ENCODE measurements around the gene ZNF141. TPM values are rescaled to one million over a fixed set of nuclear protein-coding genes. Genes with fewer than 3 reads are reported as not detected.

ZNF141 gene
- polyA plus RNA-seq, 1 donor from 2014 or later, result 19.0 TPM

DNA sequence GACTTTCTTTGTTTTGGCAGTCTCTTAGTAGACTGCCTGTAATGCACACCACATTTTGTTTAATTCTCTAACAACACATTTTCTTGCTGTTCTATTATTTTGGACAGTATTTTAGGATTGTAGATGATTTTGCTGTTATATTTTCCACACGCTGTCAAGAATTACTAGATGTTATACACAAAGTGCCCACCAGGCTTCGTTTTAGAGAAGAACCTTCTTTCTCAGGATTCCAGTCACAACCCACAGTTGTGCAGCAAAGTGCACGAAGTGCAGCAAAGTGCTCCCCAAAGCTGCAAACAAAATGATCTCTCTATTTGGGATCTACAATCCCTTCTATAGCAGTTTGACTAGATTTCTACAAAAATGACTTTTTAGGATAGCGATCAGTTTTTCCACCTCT lies 2.4 kb downstream of the ZNF141 start:
- Histone ChIP-seq H3K9me3 (ENCODE audit: low read length) (no peaks in the 10 kb centered on the region), H3K9me2 (ENCODE audit: insufficient read depth, low read length) (no peaks in the 10 kb centered on the region), H4K20me1 (ENCODE audit: insufficient read depth) (no peaks in the 10 kb centered on the region), H3K9ac (ENCODE audit: low read length) (no peak overlapping the region), H3K4me2 (ENCODE audit: low read length) (no peak overlapping the region), H3F3A (ENCODE audit: insufficient read depth, low read length, poor library complexity, severe bottlenecking) (no peaks in the 10 kb centered on the region), H3K27me3 (ENCODE audit: insufficient read depth, low read depth, low read length) (no peaks in the 10 kb centered on the region), H3K27ac (ENCODE audit: low read length) (no peak overlapping the region), H2AFZ (ENCODE audit: low read depth, low read length) (no peak overlapping the region), H3K4me3 (ENCODE audit: low read length) (peak overlapping the region; percentile 95), H3K79me2 (replicated peaks; ENCODE audit: insufficient read depth, low read length) (peaks cover 45% of the 10 kb centered on the region), H3K36me3 (ENCODE audit: insufficient read depth, low read length) (peaks cover 4% of the 10 kb centered on the region)
- no peak for TF ChIP-seq TAF1 (IDR thresholded peaks at IDR 0.05; ENCODE audit: low read depth)
- no peak for TF ChIP-seq EZH2 (IDR thresholded peaks at IDR 0.05; ENCODE audit: borderline replicate concordance, insufficient read depth, low read length, poor library complexity, severe bottlenecking)
- no peak for TF ChIP-seq EP300 (conservative IDR thresholded peaks at IDR 0.05; ENCODE audit: poor library complexity, severe bottlenecking)
- no peak for TF ChIP-seq MXI1 (conservative IDR thresholded peaks at IDR 0.05; ENCODE audit: poor library complexity, severe bottlenecking)
- no peak for TF ChIP-seq REST (IDR thresholded peaks at IDR 0.05; ENCODE audit: borderline replicate concordance)
- no peak for TF ChIP-seq SMC3 (conservative IDR thresholded peaks at IDR 0.05; ENCODE audit: poor library complexity)
- TF ChIP-seq CTCF (IDR thresholded peaks at IDR 0.05; ENCODE audit: poor library complexity, severe bottlenecking), result peak; percentile 21
- TF ChIP-seq RAD21 (conservative IDR thresholded peaks at IDR 0.05), result no peak
- no peak for TF ChIP-seq POLR2AphosphoS5 (IDR thresholded peaks at IDR 0.05)

GRCh38 chr4:373062-373839 lies 35.6 kb downstream of the ZNF141 start:
- no peak overlapping the region for H3K27ac ChIP-seq (ENCODE audit: low read length)
- H3K9me3 ChIP-seq (ENCODE audit: low read length), result peaks cover 46% of the 10 kb centered on the region
- no peak overlapping the region for H2AFZ ChIP-seq (ENCODE audit: low read depth, low read length)
- H3K27me3 ChIP-seq (ENCODE audit: insufficient read depth, low read depth, low read length), result no peaks in the 10 kb centered on the region
- TF ChIP-seq EZH2 (IDR thresholded peaks at IDR 0.05; ENCODE audit: borderline replicate concordance, insufficient read depth, low read length, poor library complexity, severe bottlenecking) (no peak), MXI1 (conservative IDR thresholded peaks at IDR 0.05; ENCODE audit: poor library complexity, severe bottlenecking) (no peak), TAF1 (IDR thresholded peaks at IDR 0.05; ENCODE audit: low read depth) (no peak), SMC3 (conservative IDR thresholded peaks at IDR 0.05; ENCODE audit: poor library complexity) (no peak), REST (IDR thresholded peaks at IDR 0.05; ENCODE audit: borderline replicate concordance) (no peak), RAD21 (conservative IDR thresholded peaks at IDR 0.05) (no peak), CTCF (IDR thresholded peaks at IDR 0.05; ENCODE audit: poor library complexity, severe bottlenecking) (no peak), POLR2AphosphoS5 (IDR thresholded peaks at IDR 0.05) (no peak), EP300 (conservative IDR thresholded peaks at IDR 0.05; ENCODE audit: poor library complexity, severe bottlenecking) (no peak)
- H3F3A ChIP-seq (ENCODE audit: insufficient read depth, low read length, poor library complexity, severe bottlenecking), result no peaks in the 10 kb centered on the region
- H3K9ac ChIP-seq (ENCODE audit: low read length), result no peak overlapping the region
- no peaks in the 10 kb centered on the region for H4K20me1 ChIP-seq (ENCODE audit: insufficient read depth)
- H3K79me2 ChIP-seq (replicated peaks; ENCODE audit: insufficient read depth, low read length), result no peaks in the 10 kb centered on the region
- peaks cover 30% of the 10 kb centered on the region for H3K36me3 ChIP-seq (ENCODE audit: insufficient read depth, low read length)
- H3K4me2 ChIP-seq (ENCODE audit: low read length), result no peak overlapping the region
- H3K9me2 ChIP-seq (ENCODE audit: insufficient read depth, low read length), result no peaks in the 10 kb centered on the region
- no peak overlapping the region for H3K4me3 ChIP-seq (ENCODE audit: low read length)

All from neural cell (in vitro differentiated cells).